ENCODE measurements around the gene DOCK4.

DOCK4 gene

GRCh38 chr7:112007185-112007584, 199.0 kb downstream of the DOCK4 start:
- DNase-seq (ENCODE audit: low spot score), result no peak
- TF ChIP-seq CTCF (IDR thresholded peaks at IDR 0.05; ENCODE audit: extremely low read depth, missing control alignments), result no peak

- TF ChIP-seq CTCF (IDR thresholded peaks at IDR 0.05; ENCODE audit: extremely low read depth, missing control alignments), result no peak
- DNase-seq (ENCODE audit: low spot score), result no peak
Measured at GRCh38 chr7:112006071-112006470, 200.1 kb downstream of the DOCK4 start.

- TF ChIP-seq CTCF (IDR thresholded peaks at IDR 0.05; ENCODE audit: extremely low read depth, missing control alignments), result no peak
- no peak for DNase-seq (ENCODE audit: low spot score)
Measured at GRCh38 chr7:112005205-112005775, 200.9 kb downstream of the DOCK4 start.

- DNase-seq (ENCODE audit: low spot score), result no peak
- TF ChIP-seq CTCF (IDR thresholded peaks at IDR 0.05; ENCODE audit: extremely low read depth, missing control alignments), result no peak
Measured at GRCh38 chr7:112001091-112001826, 204.9 kb downstream of the DOCK4 start.

- DNase-seq (ENCODE audit: low spot score), result no peak
- no peak for TF ChIP-seq CTCF (IDR thresholded peaks at IDR 0.05; ENCODE audit: extremely low read depth, missing control alignments)
Measured at GRCh38 chr7:111998326-111998725, 207.9 kb downstream of the DOCK4 start.

GRCh38 chr7:111997546-111997945, 208.7 kb downstream of the DOCK4 start:
- no peak for DNase-seq (ENCODE audit: low spot score)
- no peak for TF ChIP-seq CTCF (IDR thresholded peaks at IDR 0.05; ENCODE audit: extremely low read depth, missing control alignments)

GRCh38 chr7:111992601-111993000, 213.6 kb downstream of the DOCK4 start:
- DNase-seq (ENCODE audit: low spot score), result no peak
- TF ChIP-seq CTCF (IDR thresholded peaks at IDR 0.05; ENCODE audit: extremely low read depth, missing control alignments), result no peak
